SK-N-SH treated with all-trans-retinoic acid at 6 μM for 48 hours (cell line): ENCODE measurements around the gene TTLL10.

Source experiments
- ARNTL ChIP-seq: fragments of 450-650 bp; formaldehyde crosslinking; IDR thresholded peaks from 2 replicates; pipeline ENCODE4 v1.5.0; 2020; ENCODE audit warnings: low read depth, mild to moderate bottlenecking, moderate library complexity, borderline replicate concordance
- BACH2 ChIP-seq: fragments of 250-450 bp; sonication (Bioruptor Pico); IDR thresholded peaks from 2 replicates; pipeline ENCODE4 v1.9.0; 2021; ENCODE audit warnings: mild to moderate bottlenecking, borderline replicate concordance
- SNAI2 ChIP-seq: fragments of 250-450 bp; sonication (Bioruptor Pico); IDR thresholded peaks from 2 replicates; pipeline ENCODE4 v1.5.0; 2020; ENCODE audit warnings: mild to moderate bottlenecking, moderate library complexity
- TCF4 ChIP-seq: fragments of 250-450 bp; sonication (Bioruptor Pico); IDR thresholded peaks from 2 replicates; pipeline ENCODE4 v1.8.0; 2021; ENCODE audit warnings: mild to moderate bottlenecking, moderate library complexity, borderline replicate concordance
- TOX ChIP-seq: fragments of 250-450 bp; sonication (Bioruptor Pico); IDR thresholded peaks from 2 replicates; pipeline ENCODE4 v1.8.0; 2021; ENCODE audit warnings: mild to moderate bottlenecking, moderate library complexity, borderline replicate concordance
- ZFP3 ChIP-seq: fragments of 250-450 bp; sonication (Bioruptor Pico); IDR thresholded peaks from 2 replicates; pipeline ENCODE4 v1.5.0; 2020; ENCODE audit warnings: mild to moderate bottlenecking, moderate library complexity
- ZFP30 ChIP-seq: fragments of 450-650 bp; formaldehyde crosslinking; IDR thresholded peaks from 2 replicates; pipeline ENCODE4 v1.5.0; 2022; ENCODE audit warnings: mild to moderate bottlenecking, moderate library complexity
- TF ChIP-seq, protein P1 (sequence below): fragments of 250-450 bp; sonication (Bioruptor Pico); IDR thresholded peaks from 2 replicates; pipeline ENCODE4 v1.8.0; 2020; ENCODE audit warnings: mild to moderate bottlenecking, moderate library complexity, borderline replicate concordance

DNA sequence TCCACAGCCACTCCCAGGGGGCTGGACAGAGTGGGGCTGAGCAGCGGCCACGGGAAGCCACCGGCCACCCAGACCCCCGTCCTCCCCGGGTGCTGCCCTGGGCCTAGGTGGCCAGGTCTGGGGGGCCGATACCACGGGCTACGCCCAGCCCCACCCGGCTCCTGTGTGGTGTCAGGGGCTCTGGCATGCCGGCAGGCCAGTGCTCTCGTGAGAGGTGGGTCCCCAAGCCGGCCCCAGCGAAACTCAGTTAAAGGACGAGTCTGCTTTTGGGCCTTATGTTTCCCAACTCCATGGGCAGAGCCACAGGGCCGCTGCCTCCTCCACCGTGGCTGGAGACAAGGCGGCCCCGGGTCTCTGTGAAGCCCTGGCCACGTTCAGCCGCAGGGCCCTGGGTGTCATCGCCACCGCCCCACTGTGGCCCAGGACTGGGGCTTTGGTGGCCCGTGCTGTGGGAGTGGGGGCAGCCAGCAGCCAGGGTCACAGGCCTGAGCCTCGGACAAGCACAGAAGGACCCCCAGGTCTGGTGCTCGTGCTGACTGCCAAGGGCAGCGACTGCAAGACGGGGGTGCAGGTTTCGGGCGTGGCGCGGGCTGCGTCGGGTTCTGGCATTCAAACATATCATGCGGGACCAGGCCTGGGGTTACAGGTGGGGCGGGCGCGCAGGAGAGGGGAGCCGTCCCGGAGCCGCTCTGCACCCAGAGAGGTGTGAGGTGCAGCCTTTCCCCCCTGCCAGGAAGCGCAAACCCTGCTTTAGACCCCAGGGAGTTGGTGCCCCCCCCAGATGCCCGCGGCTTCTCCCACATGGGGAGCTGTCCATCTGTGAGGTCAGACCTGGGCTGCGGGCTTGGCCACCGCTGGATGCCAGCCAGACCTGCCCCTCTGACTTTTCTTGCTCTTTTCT lies 45.9 kb upstream of the TTLL10 start:
- TF ChIP-seq ARNTL (CRISPR knock-in tag) (no peak), TOX (no peak), ZFP3 (CRISPR knock-in tag) (no peak), TCF4 (CRISPR knock-in tag) (no peak), SNAI2 (CRISPR knock-in tag) (no peak), ZFP30 (CRISPR knock-in tag) (no peak), BACH2 (CRISPR knock-in tag) (no peak)
- TF ChIP-seq, protein P1, sequence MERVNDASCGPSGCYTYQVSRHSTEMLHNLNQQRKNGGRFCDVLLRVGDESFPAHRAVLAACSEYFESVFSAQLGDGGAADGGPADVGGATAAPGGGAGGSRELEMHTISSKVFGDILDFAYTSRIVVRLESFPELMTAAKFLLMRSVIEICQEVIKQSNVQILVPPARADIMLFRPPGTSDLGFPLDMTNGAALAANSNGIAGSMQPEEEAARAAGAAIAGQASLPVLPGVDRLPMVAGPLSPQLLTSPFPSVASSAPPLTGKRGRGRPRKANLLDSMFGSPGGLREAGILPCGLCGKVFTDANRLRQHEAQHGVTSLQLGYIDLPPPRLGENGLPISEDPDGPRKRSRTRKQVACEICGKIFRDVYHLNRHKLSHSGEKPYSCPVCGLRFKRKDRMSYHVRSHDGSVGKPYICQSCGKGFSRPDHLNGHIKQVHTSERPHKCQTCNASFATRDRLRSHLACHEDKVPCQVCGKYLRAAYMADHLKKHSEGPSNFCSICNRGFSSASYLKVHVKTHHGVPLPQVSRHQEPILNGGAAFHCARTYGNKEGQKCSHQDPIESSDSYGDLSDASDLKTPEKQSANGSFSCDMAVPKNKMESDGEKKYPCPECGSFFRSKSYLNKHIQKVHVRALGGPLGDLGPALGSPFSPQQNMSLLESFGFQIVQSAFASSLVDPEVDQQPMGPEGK = no peak
